Activated CD8-positive, alpha-beta memory T cell treated with anti-CD3 and anti-CD28 coated beads, Interleukin-2, amount 10 ng/mL, durations not matched to agents 7 days and 5 days (primary cell): ENCODE results near the gene PHF1. TPM values are rescaled to one million over a fixed set of nuclear protein-coding genes. Genes with fewer than 3 reads are reported as not detected.
A peak's percentile ranks its signal among the peaks of the same experiment; 100 is the strongest.
"Not testable (repeated sequence)": the region's sequence is repeated elsewhere in the genome, so short reads cannot be mapped to it uniquely, and the experiment has no call there.

Experiments
- ATAC-seq: fragments of 150-1000 bp; cut with Tn5 transposase; one replicate; pipeline ENCODE4 v1.10.0; 2021; ENCODE audit warnings: moderate library complexity
- CTCF ChIA-PET: fragments of 350-600 bp; sonication (Branson Sonifier 250); formaldehyde crosslinking; loops from one replicate; lab custom pipeline; 2021; ENCODE audit warnings: antibody characterized with exemption; lab: Charles Lee
- DNase-seq: peaks from one replicate; pipeline ENCODE4 v3.0.0-alpha.2; 2020
- H3K27ac Mint-ChIP-seq: one replicate; pipeline ENCODE4 v1.8.0; 2021; ENCODE audit warnings: mild to moderate bottlenecking, mixed read lengths
- H3K27me3 Mint-ChIP-seq: one replicate; pipeline ENCODE4 v1.8.0; 2021; ENCODE audit warnings: mixed read lengths
- H3K36me3 Mint-ChIP-seq: one replicate; pipeline ENCODE4 v1.8.0; 2021; ENCODE audit warnings: mild to moderate bottlenecking, mixed read lengths
- H3K4me1 Mint-ChIP-seq: one replicate; pipeline ENCODE4 v1.8.0; 2021; ENCODE audit warnings: mixed read lengths
- H3K4me3 Mint-ChIP-seq: one replicate; pipeline ENCODE4 v1.8.0; 2021; ENCODE audit warnings: mild to moderate bottlenecking, moderate library complexity, mixed read lengths
- H3K9me3 Mint-ChIP-seq: one replicate; pipeline ENCODE4 v1.8.0; 2022; ENCODE audit warnings: low read depth, mixed read lengths
- total RNA-seq, 2 experiments: library from RNA; stranded (reverse); gene quantifications; one replicate each; pipeline ENCODE4 v1.2.3, GENCODE V29; 2021

The PHF1 gene
- total RNA-seq, 2 experiments from 2014 or later = 26.1 to 36.0 TPM

DNA sequence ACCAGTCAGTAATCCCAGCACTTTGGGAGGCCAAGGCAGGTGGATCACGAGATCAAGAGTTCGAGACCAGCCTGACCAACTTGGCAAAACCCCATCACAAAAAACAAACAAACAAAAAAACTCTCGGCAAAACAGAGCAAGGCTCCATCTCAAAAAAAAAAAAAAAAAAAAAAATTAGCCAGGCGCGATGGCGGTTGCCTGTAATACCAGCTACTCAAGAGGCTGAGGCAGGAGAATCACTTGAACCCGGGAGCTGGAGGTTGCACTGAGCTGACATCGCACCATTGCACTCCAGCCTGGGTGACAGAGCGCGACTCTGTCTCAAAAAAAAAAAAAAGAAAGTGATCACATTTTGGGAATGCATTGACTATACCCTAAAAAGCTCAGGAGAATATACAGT is 31.6 kb upstream of the PHF1 start:
- H3K27ac Mint-ChIP-seq, H3K9me3 Mint-ChIP-seq, H3K36me3 Mint-ChIP-seq, ATAC-seq, H3K4me3 Mint-ChIP-seq, H3K27me3 Mint-ChIP-seq, DNase-seq: not testable (repeated sequence)
- H3K4me1 Mint-ChIP-seq = peaks cover 16% of the 10 kb centered on the region
- CTCF ChIA-PET = interaction anchor here (0.9 to 1.1 kb wide), 2 partner anchors 11 to 56 kb away, joined by 3 to 4 read pairs; no protein-coding TSS in a partner anchor

DNA sequence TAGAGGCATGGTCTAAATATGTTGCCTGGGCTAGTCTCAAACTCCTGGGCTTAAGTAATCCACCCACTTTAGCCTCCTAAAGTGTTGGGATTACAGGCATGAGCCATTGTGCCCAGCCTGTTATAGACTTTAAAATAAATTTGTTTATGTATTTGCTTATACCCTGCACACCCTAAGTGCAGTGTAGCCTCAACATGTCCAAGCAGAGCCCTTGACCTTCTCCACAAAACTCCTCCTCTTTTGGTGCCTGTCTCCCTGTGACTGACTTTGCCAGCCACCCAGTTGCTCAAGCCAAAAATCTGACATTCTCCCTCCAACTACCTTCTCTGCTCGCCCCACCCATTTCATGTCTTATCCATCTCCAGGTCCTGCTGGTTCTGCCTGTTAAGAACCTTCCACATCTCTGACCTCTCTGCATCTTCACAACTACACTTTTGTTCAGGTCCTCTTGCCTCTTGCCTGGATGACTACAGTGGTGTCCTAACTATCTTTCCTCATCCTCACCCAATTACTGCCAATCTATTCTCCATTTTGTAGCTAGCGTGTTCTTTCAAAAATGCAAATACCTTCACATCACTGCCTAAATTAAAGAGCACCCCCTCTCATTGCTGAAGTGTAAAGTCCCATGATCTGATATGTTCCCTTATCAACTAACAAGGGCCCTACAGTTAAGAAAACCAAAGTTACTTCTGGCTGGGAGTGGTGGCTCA is 30.4 kb upstream of the PHF1 start:
- H3K27me3 Mint-ChIP-seq = peaks cover 3% of the 10 kb centered on the region

DNA sequence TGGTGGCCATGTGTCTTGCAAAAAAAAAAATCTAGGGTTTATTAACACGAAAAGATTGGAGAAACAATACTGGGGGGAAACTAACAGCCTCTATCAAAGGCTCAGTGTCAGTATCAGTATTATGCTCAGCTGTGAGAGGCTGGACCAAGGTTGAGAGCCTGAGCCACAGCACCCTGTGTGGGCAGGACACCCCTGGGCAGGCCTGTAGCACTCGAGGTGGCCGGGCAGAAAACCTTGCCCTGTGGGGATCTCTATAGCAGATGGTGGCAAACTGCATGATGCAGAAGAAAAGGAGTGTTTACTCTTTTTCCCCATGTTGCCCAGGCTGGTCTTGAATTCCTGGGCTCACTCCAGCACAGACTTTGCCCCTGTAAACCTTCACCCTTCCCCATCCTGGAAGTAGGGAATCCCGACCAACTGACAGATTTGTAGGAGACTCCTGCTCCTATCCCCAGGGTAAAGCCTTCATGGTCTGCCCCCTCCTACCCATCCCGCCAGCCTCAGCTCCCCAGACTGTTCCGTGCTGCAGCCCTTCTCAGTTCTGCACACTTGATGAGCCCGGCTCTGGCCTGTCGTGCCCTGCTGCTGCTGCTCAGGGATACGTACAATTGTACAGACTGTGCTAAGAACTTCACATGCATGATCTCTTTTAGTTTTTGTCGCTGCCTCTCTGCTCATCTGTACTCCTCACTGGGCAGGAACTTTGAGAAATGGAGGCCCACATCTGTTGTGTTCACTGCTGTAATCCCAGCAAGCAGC is 27.2 kb upstream of the PHF1 start:
- H3K9me3 Mint-ChIP-seq = no peaks in the 10 kb centered on the region
- no peaks in the 10 kb centered on the region for H3K36me3 Mint-ChIP-seq
- peaks cover 3% of the 10 kb centered on the region for H3K27me3 Mint-ChIP-seq
- CTCF ChIA-PET = no interaction called here
- no peaks in the 10 kb centered on the region for H3K4me1 Mint-ChIP-seq
- no peak for ATAC-seq
- no peak for DNase-seq
- no peak overlapping the region for H3K4me3 Mint-ChIP-seq
- no peak overlapping the region for H3K27ac Mint-ChIP-seq

More for the DNA sequence above, 30.4 kb upstream of the PHF1 start:
- H3K4me3 Mint-ChIP-seq = no peak overlapping the region
- peaks cover 7% of the 10 kb centered on the region for H3K4me1 Mint-ChIP-seq
- H3K27ac Mint-ChIP-seq = no peak overlapping the region
- CTCF ChIA-PET = interaction anchor here (0.9 to 1.4 kb wide), 2 partner anchors 11 to 57 kb away, joined by 3 to 4 read pairs; no protein-coding TSS in a partner anchor
- no peak for DNase-seq
- no peaks in the 10 kb centered on the region for H3K36me3 Mint-ChIP-seq
- no peaks in the 10 kb centered on the region for H3K9me3 Mint-ChIP-seq
- no peak for ATAC-seq

DNA sequence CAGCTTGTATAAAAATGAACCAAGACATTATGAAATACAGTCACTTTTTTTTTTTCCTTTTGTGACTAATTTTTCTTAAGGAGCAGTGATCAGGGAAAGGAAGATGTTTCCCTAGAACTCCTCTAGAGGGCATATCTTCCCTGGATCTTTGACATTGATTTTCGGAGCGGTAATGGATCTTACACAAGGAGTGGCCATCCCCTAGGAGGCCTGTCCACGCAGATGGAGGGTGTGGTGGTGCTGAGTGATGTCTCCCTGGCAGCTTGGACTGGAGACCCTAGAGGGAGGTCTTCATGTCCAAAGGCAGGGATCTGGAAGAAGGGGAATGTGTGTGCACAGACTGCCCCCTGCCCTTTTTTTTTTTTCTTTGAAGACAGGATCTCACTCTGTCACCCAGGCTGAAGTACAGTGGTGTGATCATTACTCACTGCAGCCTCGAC is 26.2 kb upstream of the PHF1 start:
- ATAC-seq (no peak), DNase-seq (no peak)
- H3K27ac Mint-ChIP-seq = no peak overlapping the region
- CTCF ChIA-PET = no interaction called here
- H3K36me3 Mint-ChIP-seq = no peaks in the 10 kb centered on the region
- H3K27me3 Mint-ChIP-seq = peaks cover 3% of the 10 kb centered on the region
- H3K4me1 Mint-ChIP-seq = no peaks in the 10 kb centered on the region
- H3K9me3 Mint-ChIP-seq = no peaks in the 10 kb centered on the region
- no peak overlapping the region for H3K4me3 Mint-ChIP-seq

DNA sequence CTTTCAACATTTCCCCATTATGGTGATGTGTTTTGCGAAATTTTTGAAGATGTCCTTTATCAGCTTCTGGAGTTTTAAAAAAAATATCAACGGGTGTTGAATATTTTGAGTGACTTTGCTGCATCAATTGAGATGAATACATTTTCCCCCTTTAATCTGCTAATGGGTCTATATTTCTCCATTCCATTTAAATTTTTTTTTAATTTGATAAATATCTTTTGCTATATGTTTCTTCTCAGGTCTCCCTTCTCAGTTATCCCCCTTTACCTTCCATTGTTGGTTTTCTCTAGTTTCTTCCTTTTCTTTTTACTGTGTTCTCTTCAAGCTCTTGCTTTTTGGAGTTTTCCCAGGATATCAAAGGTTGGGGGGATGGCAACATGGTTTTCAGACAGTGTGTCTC is 20.6 kb upstream of the PHF1 start:
- Mint-ChIP-seq H3K36me3 (peaks cover 23% of the 10 kb centered on the region), H3K27me3 (no peaks in the 10 kb centered on the region), H3K9me3 (no peaks in the 10 kb centered on the region), H3K4me3 (peak overlapping the region; percentile 99), H3K27ac (peak overlapping the region; percentile 43), H3K4me1 (peaks cover 33% of the 10 kb centered on the region)
- CTCF ChIA-PET = interaction anchor here (0.8 to 2.0 kb wide), 14 partner anchors 11 to 218 kb away, joined by 3 to 18 read pairs (median 5); partner anchors contain the start of genes B3GALT4, BAK1, RGL2 and RPS18
- ATAC-seq = no peak
- DNase-seq = no peak

DNA sequence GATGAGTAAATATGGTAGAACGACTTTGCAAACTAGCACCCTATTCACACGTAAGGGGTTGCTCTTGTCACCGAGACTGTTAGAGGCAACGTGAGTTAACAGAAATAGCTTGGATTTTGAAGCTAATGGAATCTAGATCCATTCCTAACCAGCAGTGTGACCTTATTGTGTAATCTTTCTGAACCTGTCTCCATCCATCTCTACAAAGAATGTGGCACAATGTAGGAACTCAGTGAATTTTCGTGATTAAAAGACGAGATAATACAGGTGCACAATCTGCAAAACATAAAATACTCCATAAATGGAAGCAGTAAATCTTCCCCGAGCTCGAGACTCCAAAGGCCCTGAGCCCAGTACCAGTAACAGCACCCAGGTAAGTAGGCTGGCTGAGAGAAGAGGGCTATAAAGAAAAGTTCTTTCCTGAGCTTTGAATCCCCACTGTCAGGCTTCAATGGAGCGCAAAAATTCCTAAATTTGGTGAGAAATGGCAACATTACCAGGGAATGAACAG is 20.0 kb upstream of the PHF1 start:
- Mint-ChIP-seq H3K36me3 (peaks cover 27% of the 10 kb centered on the region), H3K27ac (peak overlapping the region; percentile 95), H3K4me1 (peaks cover 38% of the 10 kb centered on the region), H3K9me3 (no peaks in the 10 kb centered on the region), H3K27me3 (no peaks in the 10 kb centered on the region), H3K4me3 (peak overlapping the region; percentile 99)
- CTCF ChIA-PET = interaction anchor here (0.7 to 2.0 kb wide), 22 partner anchors 10 to 306 kb away, joined by 3 to 18 read pairs (median 4); partner anchors contain the start of genes B3GALT4, BAK1, RGL2 and RPS18
- ATAC-seq = no peak
- DNase-seq = no peak

DNA sequence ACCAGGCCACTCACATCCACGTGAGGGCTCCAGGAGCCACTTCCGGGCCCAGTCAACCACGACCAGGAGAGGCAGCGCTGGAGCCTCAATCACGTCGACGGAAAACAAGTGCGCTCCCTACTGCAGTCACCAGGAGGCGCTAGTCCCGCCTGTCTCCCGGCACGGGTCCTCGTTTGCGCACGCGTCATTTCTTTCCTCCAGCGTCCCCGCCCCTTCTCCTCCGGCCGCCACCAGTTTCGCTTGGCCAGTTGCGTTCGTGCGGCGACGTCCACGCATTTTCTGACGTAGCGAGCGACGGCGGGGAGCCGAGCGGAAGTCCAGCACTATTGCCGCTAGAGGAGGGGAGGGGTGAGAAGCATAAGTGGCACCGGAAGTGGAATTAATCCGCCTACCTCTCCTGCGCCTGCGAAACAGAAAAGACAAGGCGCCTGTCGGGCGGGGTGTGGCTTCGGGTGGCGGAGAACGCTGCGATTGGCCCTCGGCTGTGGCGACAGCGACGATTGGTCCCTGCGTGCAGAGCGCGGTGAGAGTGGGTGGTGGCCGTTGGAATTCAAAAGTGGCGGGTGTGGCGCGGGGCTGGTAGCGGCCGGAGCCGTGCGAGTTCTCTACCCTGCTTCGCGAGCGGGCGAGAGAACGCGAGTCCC is 19.4 kb upstream of the PHF1 start, which contains the start of gene KIFC1:
Gene KIFC1 (plus strand): TSS at position 546 of the 644 bp plus-strand sequence. CDS start 163 bp downstream, outside the sequence.
- Mint-ChIP-seq H3K27me3 (no peaks in the 10 kb centered on the region), H3K4me1 (peaks cover 42% of the 10 kb centered on the region), H3K9me3 (no peaks in the 10 kb centered on the region), H3K4me3 (peak within 1 kb of the TSS; percentile 99), H3K27ac (peak within 1 kb of the TSS; percentile 95), H3K36me3 (peaks cover 27% of the 10 kb centered on the region)
- CTCF ChIA-PET = interaction anchor here (0.7 to 2.0 kb wide), 24 partner anchors 11 to 306 kb away, joined by 3 to 18 read pairs (median 4); partner anchors contain the start of genes B3GALT4, BAK1, RGL2 and RPS18
- peak; percentile 97 for ATAC-seq
- DNase-seq = peak; percentile 100

DNA sequence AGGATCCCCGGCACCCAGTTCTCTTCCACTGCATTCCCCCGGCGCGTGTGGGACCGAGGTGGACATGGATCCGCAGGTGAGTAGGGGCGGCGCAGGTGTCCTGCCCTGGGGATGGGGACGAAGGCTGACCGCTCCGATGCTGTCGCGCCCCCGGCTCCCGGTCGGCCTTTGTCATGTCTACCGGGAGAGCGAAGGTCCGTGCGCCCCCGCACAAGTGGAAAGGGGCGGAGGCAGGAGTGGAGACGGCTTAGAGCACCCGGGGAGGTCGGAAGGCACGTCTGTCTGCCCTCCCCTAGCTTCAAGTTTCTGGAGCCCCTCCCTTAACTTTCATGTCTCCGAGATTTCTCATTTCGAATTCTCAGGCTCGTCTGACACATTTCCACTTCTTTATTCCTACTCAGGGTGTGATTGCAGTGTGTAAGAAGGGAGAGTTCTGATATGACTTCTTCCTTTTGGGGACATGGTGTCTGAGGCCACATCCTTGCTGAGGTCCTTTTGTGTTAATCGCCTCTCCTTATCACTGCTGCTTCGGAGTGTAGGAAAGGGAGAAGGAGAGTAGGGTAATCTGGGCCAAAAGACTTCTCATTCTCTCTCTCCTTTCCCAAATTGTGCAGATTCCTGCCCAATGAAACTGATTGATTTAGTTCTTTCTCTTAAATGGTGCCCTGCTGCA is 18.8 kb upstream of the PHF1 start:
- ATAC-seq = peak; percentile 17
- DNase-seq = no peak
- CTCF ChIA-PET = interaction anchor here (1.0 to 1.4 kb wide), 5 partner anchors 18 to 48 kb away, joined by 3 to 4 read pairs (median 3); partner anchors contain the start of gene CUTA
- H3K27me3 Mint-ChIP-seq = no peaks in the 10 kb centered on the region
- H3K4me1 Mint-ChIP-seq = peaks cover 44% of the 10 kb centered on the region
- H3K27ac Mint-ChIP-seq = peak overlapping the region; percentile 95
- peak overlapping the region; percentile 99 for H3K4me3 Mint-ChIP-seq
- no peaks in the 10 kb centered on the region for H3K9me3 Mint-ChIP-seq
- peaks cover 29% of the 10 kb centered on the region for H3K36me3 Mint-ChIP-seq

DNA sequence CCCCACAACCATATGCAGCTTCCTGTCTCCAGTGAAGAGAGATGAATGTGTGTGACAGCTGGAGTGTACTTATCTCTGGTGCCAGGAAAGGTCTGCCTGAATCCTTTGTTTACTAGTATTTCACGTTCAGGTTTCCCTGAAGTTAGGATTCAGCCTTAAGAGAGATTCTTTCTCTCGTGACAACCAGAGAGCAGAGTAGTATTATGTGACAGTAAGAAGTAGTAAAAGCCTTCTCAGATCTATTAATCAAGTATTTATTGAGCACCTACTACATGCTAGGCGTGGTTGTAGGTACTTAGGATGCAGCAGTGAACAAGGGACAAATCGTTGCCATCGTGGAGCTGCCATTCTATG is 18.2 kb upstream of the PHF1 start:
- H3K4me1 Mint-ChIP-seq = peaks cover 46% of the 10 kb centered on the region
- DNase-seq (no peak), ATAC-seq (no peak)
- no peaks in the 10 kb centered on the region for H3K27me3 Mint-ChIP-seq
- H3K27ac Mint-ChIP-seq = peak overlapping the region; percentile 95
- H3K36me3 Mint-ChIP-seq = peaks cover 32% of the 10 kb centered on the region
- CTCF ChIA-PET = interaction anchor here (1.0 to 1.4 kb wide), 5 partner anchors 17 to 48 kb away, joined by 3 to 4 read pairs (median 3); partner anchors contain the start of gene CUTA
- H3K9me3 Mint-ChIP-seq = no peaks in the 10 kb centered on the region
- H3K4me3 Mint-ChIP-seq = peak overlapping the region; percentile 99

DNA sequence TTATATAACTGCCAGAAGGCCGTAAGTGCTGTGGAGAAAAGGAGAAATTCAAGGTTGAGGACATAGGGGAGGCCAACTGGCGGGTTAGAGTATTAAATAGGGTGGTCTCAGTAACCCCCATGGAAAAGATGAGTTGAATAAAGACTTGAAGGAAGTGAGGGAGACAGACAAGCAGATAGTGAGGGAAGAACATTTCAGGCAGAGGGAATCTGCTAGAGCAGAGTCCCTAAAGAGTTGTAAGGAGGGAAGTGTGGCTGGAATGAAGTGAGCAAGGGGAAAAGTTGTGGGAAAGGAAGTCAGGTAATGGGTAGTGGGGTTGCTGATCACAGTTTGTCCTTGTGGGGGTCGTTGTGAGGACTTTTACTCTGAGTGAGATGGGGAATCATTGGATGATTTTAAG is 17.8 kb upstream of the PHF1 start:
- no peaks in the 10 kb centered on the region for H3K9me3 Mint-ChIP-seq
- H3K4me1 Mint-ChIP-seq = peaks cover 49% of the 10 kb centered on the region
- H3K27ac Mint-ChIP-seq = peak overlapping the region; percentile 95
- H3K4me3 Mint-ChIP-seq = peak overlapping the region; percentile 99
- DNase-seq (no peak), ATAC-seq (no peak)
- peaks cover 35% of the 10 kb centered on the region for H3K36me3 Mint-ChIP-seq
- no peaks in the 10 kb centered on the region for H3K27me3 Mint-ChIP-seq
- CTCF ChIA-PET = interaction anchor here (1.0 to 1.4 kb wide), 4 partner anchors 17 to 49 kb away, joined by 3 to 4 read pairs (median 3); partner anchors contain the start of gene CUTA

DNA sequence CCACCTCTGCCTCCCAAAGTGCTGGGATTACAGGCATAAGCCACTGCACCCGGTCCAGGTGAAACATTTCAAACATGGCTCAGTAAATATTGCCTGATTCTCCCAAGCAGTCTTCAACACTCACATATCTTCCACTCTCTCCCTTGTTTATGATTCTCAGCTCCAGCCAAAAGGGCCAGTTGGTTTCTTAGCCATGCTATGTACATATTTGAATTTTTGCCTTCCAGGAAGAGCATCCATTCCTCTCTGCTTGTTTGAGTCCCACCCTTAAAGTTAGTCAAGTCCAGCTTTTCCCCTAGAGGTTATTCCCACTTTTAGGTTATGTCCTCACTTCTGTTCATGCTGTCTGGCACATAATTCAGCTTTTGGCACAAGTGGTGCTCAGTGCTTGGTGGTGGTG is 13.3 kb upstream of the PHF1 start:
- H3K9me3 Mint-ChIP-seq = no peaks in the 10 kb centered on the region
- no peak overlapping the region for H3K4me3 Mint-ChIP-seq
- no peaks in the 10 kb centered on the region for H3K27me3 Mint-ChIP-seq
- CTCF ChIA-PET = interaction anchor here (1.6 kb wide), 1 partner anchor 149 kb away, joined by 3 read pairs; no protein-coding TSS in a partner anchor
- ATAC-seq (no peak), DNase-seq (no peak)
- no peak overlapping the region for H3K27ac Mint-ChIP-seq
- peaks cover 57% of the 10 kb centered on the region for H3K36me3 Mint-ChIP-seq
- peaks cover 41% of the 10 kb centered on the region for H3K4me1 Mint-ChIP-seq

DNA sequence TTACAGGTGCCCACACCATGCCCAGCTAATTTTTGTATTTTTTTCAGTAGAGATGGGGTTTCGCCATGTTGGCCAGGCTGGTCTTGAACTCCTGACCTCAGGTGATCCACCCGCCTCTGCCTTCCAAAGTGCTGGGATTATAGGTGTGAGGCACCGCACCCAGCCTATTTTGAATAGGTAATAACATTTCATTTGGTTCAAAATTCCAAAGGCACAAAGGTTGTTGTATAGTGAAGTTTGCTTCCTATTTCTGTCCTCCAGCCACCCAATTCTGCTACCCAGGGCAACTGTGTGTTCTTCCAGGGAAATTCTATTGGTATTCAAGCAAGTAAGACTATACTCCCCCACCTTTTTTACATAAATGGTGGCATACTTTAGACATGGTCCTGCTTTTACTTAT is 12.2 kb upstream of the PHF1 start:
- CTCF ChIA-PET = interaction anchor here (1.6 kb wide), 1 partner anchor 150 kb away, joined by 3 read pairs; no protein-coding TSS in a partner anchor
- not testable (repeated sequence) for ATAC-seq, DNase-seq, H3K9me3 Mint-ChIP-seq, H3K4me3 Mint-ChIP-seq, H3K27ac Mint-ChIP-seq, H3K27me3 Mint-ChIP-seq
- Mint-ChIP-seq H3K4me1 (peaks cover 36% of the 10 kb centered on the region), H3K36me3 (peaks cover 60% of the 10 kb centered on the region)
